ENCODE data around the gene SLC16A3. TPM values are rescaled to one million over a fixed set of nuclear protein-coding genes. Genes with fewer than 3 reads are reported as not detected.

The SLC16A3 gene
- total and polyA plus RNA-seq, 2 of the 8 experiments (the other 6 are each of a cell fraction or from before 2014, with no cell fraction given) = 3.8 to 8.7 TPM

GRCh38 chr17:82241183-82241925 is 12.5 kb downstream of the SLC16A3 start:
- Histone ChIP-seq H3K36me3 (ENCODE audit: control insufficient read depth in 2 of 4, insufficient read depth in 4 of 4, low read length in 3 of 4) (peaks cover 15 to 50% (median 35%) of the 10 kb centered on the region in 4 experiments), H3K56ac (replicated peaks; ENCODE audit: insufficient read length, low read depth, low read length) (no peak overlapping the region), H3K79me1 (ENCODE audit: low read depth, low read length) (peaks cover 12% of the 10 kb centered on the region), H2BK20ac (ENCODE audit: low read length) (no peak overlapping the region), H3K9ac (replicated peaks in 1 of 4; ENCODE audit: extremely low read depth in 1 of 4, low read depth in 3 of 4, low read length in 3 of 4) (no peak overlapping the region), H3K4me3 (ENCODE audit: extremely low read depth in 1 of 4, insufficient read depth in 2 of 4, low read depth in 3 of 4, low read length in 4 of 4) (no peak overlapping the region), H3K4me1 (replicated peaks in 1 of 4; ENCODE audit: control insufficient read depth in 3 of 4, insufficient read depth in 4 of 4, low read length in 3 of 4) (peaks cover 0 to 4% (median 1%) of the 10 kb centered on the region in 4 experiments; a peak in 4 of 7 replicates), H4K8ac (ENCODE audit: extremely low read depth, insufficient read depth, low read length) (peak overlapping the region; percentile 59; the same call in 1 of the 2 replicates), H3K14ac (ENCODE audit: insufficient read length) (no peak overlapping the region), H4K91ac (replicated peaks; ENCODE audit: insufficient read length, low read length) (no peak overlapping the region), H3K4me2 (ENCODE audit: insufficient read depth in 1 of 2, low read depth in 2 of 2, low read length in 2 of 2) (no peak overlapping the region), H2BK5ac (ENCODE audit: low read depth, low read length) (no peak overlapping the region), H3K9me3 (ENCODE audit: insufficient read depth in 2 of 2, low read depth in 1 of 2, low read length in 1 of 2) (no peaks in the 10 kb centered on the region; a peak in 1 of 4 replicates), H3K23ac (ENCODE audit: insufficient read length) (no peak overlapping the region), H2AK5ac (ENCODE audit: low read depth, low read length) (no peak overlapping the region), H2AFZ (ENCODE audit: low read length) (no peak overlapping the region), H3K4ac (replicated peaks; ENCODE audit: insufficient read length, low read depth, low read length) (no peak overlapping the region), H2BK15ac (ENCODE audit: low read length) (no peak overlapping the region), H3K27me3 (replicated peaks in 1 of 4; ENCODE audit: control insufficient read depth in 3 of 4, extremely low read depth in 1 of 4, insufficient read depth in 3 of 4, low read length in 3 of 4) (no peaks in the 10 kb centered on the region), H2BK12ac (ENCODE audit: low read depth, low read length) (no peak overlapping the region), H3K79me2 (ENCODE audit: control insufficient read depth in 1 of 2, insufficient read depth in 2 of 2, low read length in 2 of 2) (peaks cover 0 to 12% of the 10 kb centered on the region in 2 experiments; a peak in 1 of 4 replicates), H3K27ac (ENCODE audit: low read depth, low read length) (no peak overlapping the region), H2BK120ac (replicated peaks; ENCODE audit: low read depth, low read length) (no peak overlapping the region), H4K5ac (ENCODE audit: insufficient read length, low read depth, low read length) (no peak overlapping the region), H3K18ac (ENCODE audit: extremely low read depth, low read length) (no peak overlapping the region; the same call in 1 of the 2 replicates), H3K23me2 (ENCODE audit: low read depth, low read length) (no peaks in the 10 kb centered on the region; the same call in 1 of the 2 replicates), H4K20me1 (replicated peaks in 1 of 2; ENCODE audit: control insufficient read depth in 1 of 2, insufficient read depth in 2 of 2, low read length in 2 of 2) (peaks cover 30 to 40% of the 10 kb centered on the region in 2 experiments)
- POLR2A ChIA-PET (ENCODE audit: partially characterized antibody) = interaction anchor here (0.8 to 2.4 kb wide), 14 partner anchors 8 to 51 kb away, joined by 3 to 10 read pairs (median 4); partner anchors contain the start of genes CCDC57, CSNK1D and SLC16A3
- CTCF ChIA-PET (ENCODE audit: partially characterized antibody) = interaction anchor here (0.7 to 2.3 kb wide), 6 partner anchors 8 to 650 kb away, joined by 3 to 12 read pairs (median 3); partner anchors contain the start of gene SLC16A3
- TF ChIP-seq YY1 (IDR thresholded peaks at IDR 0.05; ENCODE audit: low read depth, low read length) = no peak
- TF ChIP-seq ATF3 (IDR thresholded peaks at IDR 0.05; ENCODE audit: insufficient read depth, low read depth, low read length) = no peak
- no peak for DNase-seq (ENCODE audit: low read depth in 1 of 2, low spot score in 2 of 2)
- WGBS, 2 experiments (ENCODE audit: extremely low coverage in 1 of 2, insufficient coverage in 1 of 2, insufficient read length in 1 of 2, insufficient replicate concordance in 2 of 2, low coverage in 1 of 2, low lambda C conversion rate in 2 of 2, missing lambda C conversion rate in 1 of 2) = 89% methylated on average over 26 of the region's 27 CpGs; no CpG with 5 or more reads in 1 of the 2 experiments
- FAIRE-seq = no peak

Measured in H1 (cell line).